B cell (primary cell): ENCODE data around the gene GRIK2.

ENCODE experiments used
- CTCF ChIP-seq: fragments of 200-600 bp; IDR thresholded peaks from one replicate; pipeline ENCODE4 v1.8.0; 2022; ENCODE audit warnings: antibody characterized with exemption, mild to moderate bottlenecking
- EZH2 ChIP-seq: IDR thresholded peaks from 2 replicates; pipeline ENCODE4 v1.6.1; 2012; ENCODE audit warnings: borderline replicate concordance, low read depth, mild to moderate bottlenecking, moderate library complexity, low read length; ENCODE audit not compliant: insufficient read depth, poor library complexity, severe bottlenecking

GRCh38 chr6:101640131-101640530 lies 246.6 kb downstream of the GRIK2 start:
- no peak for TF ChIP-seq CTCF
- no peak for TF ChIP-seq EZH2
